Neural crest cell (in vitro differentiated cells): ENCODE measurements around the gene CR1L. TPM values are rescaled to one million over a fixed set of nuclear protein-coding genes. Genes with fewer than 3 reads are reported as not detected.
A peak's percentile ranks its signal among the peaks of the same experiment; 100 is the strongest.
"Not testable (repeated sequence)": the region's sequence is repeated elsewhere in the genome, so short reads cannot be mapped to it uniquely, and the experiment has no call there.

Experiments used
- DNase-seq: peaks from one replicate; pipeline ENCODE4 v3.0.0; 2021; ENCODE audit warnings: low read depth, mixed read lengths, low spot score
- H3K27ac Mint-ChIP-seq: one replicate; pipeline ENCODE4 v1.8.0; 2021; ENCODE audit warnings: mild to moderate bottlenecking, mixed read lengths; ENCODE audit not compliant: unreplicated experiment
- H3K27me3 Mint-ChIP-seq: 2 replicates; pipeline ENCODE4 v1.8.0; 2021; ENCODE audit warnings: low read depth, mild to moderate bottlenecking, mixed read lengths
- H3K36me3 Mint-ChIP-seq: 2 replicates; pipeline ENCODE4 v1.8.0; 2021; ENCODE audit warnings: low read depth, mild to moderate bottlenecking, mixed read lengths
- H3K4me1 Mint-ChIP-seq: 2 replicates; pipeline ENCODE4 v1.8.0; 2021; ENCODE audit warnings: mixed read lengths
- H3K4me3 Mint-ChIP-seq: one replicate; pipeline ENCODE4 v1.8.0; 2021; ENCODE audit warnings: mild to moderate bottlenecking, mixed read lengths
- H3K9me3 Mint-ChIP-seq: 2 replicates; pipeline ENCODE4 v1.8.0; 2021; ENCODE audit warnings: mixed read lengths
- CTCF ChIP-seq: fragments of 200-600 bp; sonication (generic); conservative IDR thresholded peaks from 2 replicates; pipeline ENCODE4 v1.5.0; 2021; ENCODE audit warnings: antibody characterized with exemption, mild to moderate bottlenecking
- total RNA-seq: library from RNA; stranded (reverse); gene quantifications from 2 replicates; pipeline ENCODE4 v1.2.1, GENCODE V29; 2021

CR1L gene
- total RNA-seq, 1 donor from 2014 or later, result not detected

GRCh38 chr1:207691010-207691409 lies 46.1 kb downstream of the CR1L start:
- TF ChIP-seq CTCF, result no peak
- H3K27me3 Mint-ChIP-seq, result peaks cover 3% of the 10 kb centered on the region
- H3K4me3 Mint-ChIP-seq, result no peak overlapping the region
- H3K4me1 Mint-ChIP-seq, result no peaks in the 10 kb centered on the region
- H3K36me3 Mint-ChIP-seq, result no peaks in the 10 kb centered on the region
- H3K9me3 Mint-ChIP-seq, result no peaks in the 10 kb centered on the region
- H3K27ac Mint-ChIP-seq, result no peak overlapping the region
- DNase-seq, result no peak

- no peak overlapping the region for H3K4me3 Mint-ChIP-seq
- H3K4me1 Mint-ChIP-seq, result no peaks in the 10 kb centered on the region
- H3K27ac Mint-ChIP-seq, result no peak overlapping the region
- no peaks in the 10 kb centered on the region for H3K9me3 Mint-ChIP-seq
- H3K27me3 Mint-ChIP-seq, result peaks cover 3% of the 10 kb centered on the region
- H3K36me3 Mint-ChIP-seq, result no peaks in the 10 kb centered on the region
- DNase-seq, result no peak
- no peak for TF ChIP-seq CTCF
Observed at GRCh38 chr1:207691841-207692240, 46.9 kb downstream of the CR1L start.

GRCh38 chr1:207692291-207692690 lies 47.4 kb downstream of the CR1L start:
- not testable (repeated sequence) for H3K9me3 Mint-ChIP-seq, DNase-seq, H3K27me3 Mint-ChIP-seq, H3K4me1 Mint-ChIP-seq, H3K27ac Mint-ChIP-seq, H3K36me3 Mint-ChIP-seq, H3K4me3 Mint-ChIP-seq

GRCh38 chr1:207695891-207696290 lies 51.0 kb downstream of the CR1L start:
- Mint-ChIP-seq H3K27ac (no peak overlapping the region), H3K4me1 (no peaks in the 10 kb centered on the region), H3K4me3 (no peak overlapping the region), H3K36me3 (no peaks in the 10 kb centered on the region), H3K27me3 (no peaks in the 10 kb centered on the region), H3K9me3 (no peaks in the 10 kb centered on the region)
- TF ChIP-seq CTCF, result no peak
- no peak for DNase-seq

- Mint-ChIP-seq H3K27ac (peak overlapping the region; percentile 46), H3K9me3 (no peaks in the 10 kb centered on the region), H3K4me3 (no peak overlapping the region), H3K27me3 (no peaks in the 10 kb centered on the region), H3K4me1 (no peaks in the 10 kb centered on the region), H3K36me3 (no peaks in the 10 kb centered on the region)
- DNase-seq, result peak; percentile 53
- TF ChIP-seq CTCF, result peak; percentile 69
Observed at GRCh38 chr1:207698822-207699483, 54.0 kb downstream of the CR1L start.

- no peak overlapping the region for H3K4me3 Mint-ChIP-seq
- no peaks in the 10 kb centered on the region for H3K36me3 Mint-ChIP-seq
- TF ChIP-seq CTCF, result no peak
- no peak overlapping the region for H3K27ac Mint-ChIP-seq
- no peaks in the 10 kb centered on the region for H3K9me3 Mint-ChIP-seq
- no peaks in the 10 kb centered on the region for H3K4me1 Mint-ChIP-seq
- DNase-seq, result no peak
- H3K27me3 Mint-ChIP-seq, result no peaks in the 10 kb centered on the region
Observed at GRCh38 chr1:207702317-207702716, 57.4 kb downstream of the CR1L start.
